Activated T-cell treated with anti-CD3 and anti-CD28 coated beads, Interleukin-2, amount 50 U/mL, for 48 hours (primary cell): Measurements from ENCODE around the gene SERPINC1.
A peak's percentile ranks its signal among the peaks of the same experiment; 100 is the strongest.
"Not testable (repeated sequence)": the region's sequence is repeated elsewhere in the genome, so short reads cannot be mapped to it uniquely, and the experiment has no call there.

Source experiments
- DNase-seq, 2 experiments: peaks; one replicate each; pipeline ENCODE4 v3.0.0-alpha.2; 2020

The SERPINC1 gene

GRCh38 chr1:173917149-173917548, at the start of gene SERPINC1:
Gene SERPINC1 (minus strand): TSS chr1:173917327. CDS start chr1:173917259, 68 bp downstream.
- no peak for DNase-seq

GRCh38 chr1:173965896-173966295, 48.8 kb upstream of the SERPINC1 start:
- not testable (repeated sequence) for DNase-seq

- DNase-seq, result no peak
These were observed 46.4 kb upstream of the SERPINC1 start for GRCh38 chr1:173963477-173963876.

GRCh38 chr1:173960625-173961024, 43.5 kb upstream of the SERPINC1 start:
- no peak for DNase-seq

- DNase-seq, result no peak
These were observed 37.1 kb upstream of the SERPINC1 start for GRCh38 chr1:173954179-173954578.

- DNase-seq, result no peak
These were observed 31.5 kb upstream of the SERPINC1 start for GRCh38 chr1:173948594-173948993.

GRCh38 chr1:173946380-173946921, 29.3 kb upstream of the SERPINC1 start:
- DNase-seq, result no peak

GRCh38 chr1:173937062-173937461, 19.9 kb upstream of the SERPINC1 start:
- DNase-seq, result no peak

- DNase-seq, result no peak
These were observed 17.3 kb upstream of the SERPINC1 start for GRCh38 chr1:173934440-173934839.

- DNase-seq, result not testable (repeated sequence)
These were observed 13.4 kb upstream of the SERPINC1 start for GRCh38 chr1:173930541-173930940.

- no peak for DNase-seq
These were observed 8.4 kb upstream of the SERPINC1 start for GRCh38 chr1:173925306-173926242.

GRCh38 chr1:173920861-173921260, 3.7 kb upstream of the SERPINC1 start:
- DNase-seq, result no peak

- DNase-seq, result no peak
These were observed 737 bp upstream of the SERPINC1 start for GRCh38 chr1:173917635-173918493.

- no peak for DNase-seq
These were observed 460 bp downstream of the SERPINC1 start for GRCh38 chr1:173916667-173917066.

- no peak for DNase-seq
These were observed 1.5 kb downstream of the SERPINC1 start for GRCh38 chr1:173915596-173915995.

- peak; percentile 49 to 51 for DNase-seq
These were observed 2.7 kb downstream of the SERPINC1 start for GRCh38 chr1:173914366-173914871.

- DNase-seq, result no peak
These were observed 4.0 kb downstream of the SERPINC1 start for GRCh38 chr1:173913111-173913510.

GRCh38 chr1:173903827-173904531, 13.1 kb downstream of the SERPINC1 start:
- DNase-seq, result no peak

- no peak for DNase-seq
These were observed 16.1 kb downstream of the SERPINC1 start for GRCh38 chr1:173900992-173901391.

GRCh38 chr1:173900427-173900826, 16.7 kb downstream of the SERPINC1 start:
- no peak for DNase-seq

- no peak for DNase-seq
These were observed 22.9 kb downstream of the SERPINC1 start for GRCh38 chr1:173894189-173894588.

- DNase-seq, result no peak
These were observed 23.5 kb downstream of the SERPINC1 start for GRCh38 chr1:173893611-173894010.
